Measurements from ENCODE around the gene SUMF2. TPM values are rescaled to one million over a fixed set of nuclear protein-coding genes. Genes with fewer than 3 reads are reported as not detected.
A peak's percentile ranks its signal among the peaks of the same experiment; 100 is the strongest.

SUMF2 gene
- total and polyA plus RNA-seq, 2 of the 13 experiments (the other 11 are each of a cell fraction or from before 2014, with no cell fraction given), result 48.9 to 54.4 TPM

- peak; percentile 84 for TF ChIP-seq ZNF501 (CRISPR knock-in tag; IDR thresholded peaks at IDR 0.05)
- TF ChIP-seq PRPF4 (IDR thresholded peaks at IDR 0.05; ENCODE audit: low read depth, low read length, poor library complexity, severe bottlenecking), result no peak
- peak; percentile 81 for TF ChIP-seq THAP7 (CRISPR knock-in tag; IDR thresholded peaks at IDR 0.05)
- no peak for TF ChIP-seq RBAK (CRISPR knock-in tag; IDR thresholded peaks at IDR 0.05)
- TF ChIP-seq STAT6 (CRISPR knock-in tag; IDR thresholded peaks at IDR 0.05; ENCODE audit: borderline replicate concordance), result no peak
- no peak for TF ChIP-seq ZFP37 (CRISPR knock-in tag; IDR thresholded peaks at IDR 0.05; ENCODE audit: borderline replicate concordance)
- no peak for TF ChIP-seq TGIF2 (CRISPR knock-in tag; IDR thresholded peaks at IDR 0.05)
- TF ChIP-seq ZNF639 (CRISPR knock-in tag; conservative IDR thresholded peaks at IDR 0.05), result peak; percentile 97
- TF ChIP-seq HNF4G (IDR thresholded peaks at IDR 0.05; ENCODE audit: borderline replicate concordance, low read depth, low read length), result no peak
- TF ChIP-seq HNF4G (CRISPR knock-in tag; IDR thresholded peaks at IDR 0.05; ENCODE audit: borderline replicate concordance, low read depth), result peak; percentile 40; the same call in 1 of the 2 replicates
- peak; percentile 78; the same call in 1 of the 2 replicates for TF ChIP-seq SMAD3 (CRISPR knock-in tag; IDR thresholded peaks at IDR 0.05)
- TF ChIP-seq PTBP1 (IDR thresholded peaks at IDR 0.05; ENCODE audit: low read depth, low read length, poor library complexity, severe bottlenecking), result no peak
- TF ChIP-seq ZFP41 (CRISPR knock-in tag; IDR thresholded peaks at IDR 0.05; ENCODE audit: borderline replicate concordance), result peak; percentile 63; the same call in 1 of the 2 replicates
- no peak for TF ChIP-seq ZNF34 (CRISPR knock-in tag; IDR thresholded peaks at IDR 0.05; ENCODE audit: borderline replicate concordance)
- TF ChIP-seq SNAPC2 (CRISPR knock-in tag; IDR thresholded peaks at IDR 0.05), result peak; percentile 19
- no peak for TF ChIP-seq PCBP1 (IDR thresholded peaks at IDR 0.05; ENCODE audit: borderline replicate concordance, low read depth, low read length)
- no peak for TF ChIP-seq HBP1 (CRISPR knock-in tag; IDR thresholded peaks at IDR 0.05; ENCODE audit: low read depth)
- no peak for TF ChIP-seq ZNF224 (CRISPR knock-in tag; IDR thresholded peaks at IDR 0.05)
- TF ChIP-seq GRHL1 (CRISPR knock-in tag; conservative IDR thresholded peaks at IDR 0.05), result no peak
- peak; percentile 90 for TF ChIP-seq ZBTB38 (CRISPR knock-in tag; IDR thresholded peaks at IDR 0.05)
- no peak for TF ChIP-seq ZNF562 (CRISPR knock-in tag; IDR thresholded peaks at IDR 0.05; ENCODE audit: borderline replicate concordance)
Observed at GRCh38 chr7:56051339-56052191, 12.5 kb upstream of the SUMF2 start, which contains the start of the genes CCT6A and PSPH (continued).

Data from HepG2 (cell line).